Measurements from ENCODE around the gene COPZ2. TPM values are rescaled to one million over a fixed set of nuclear protein-coding genes. Genes with fewer than 3 reads are reported as not detected.
"Not testable (repeated sequence)": the region's sequence is repeated elsewhere in the genome, so short reads cannot be mapped to it uniquely, and the experiment has no call there.

The COPZ2 gene
- total RNA-seq, 1 donor from 2014 or later = 50.6 TPM

DNA sequence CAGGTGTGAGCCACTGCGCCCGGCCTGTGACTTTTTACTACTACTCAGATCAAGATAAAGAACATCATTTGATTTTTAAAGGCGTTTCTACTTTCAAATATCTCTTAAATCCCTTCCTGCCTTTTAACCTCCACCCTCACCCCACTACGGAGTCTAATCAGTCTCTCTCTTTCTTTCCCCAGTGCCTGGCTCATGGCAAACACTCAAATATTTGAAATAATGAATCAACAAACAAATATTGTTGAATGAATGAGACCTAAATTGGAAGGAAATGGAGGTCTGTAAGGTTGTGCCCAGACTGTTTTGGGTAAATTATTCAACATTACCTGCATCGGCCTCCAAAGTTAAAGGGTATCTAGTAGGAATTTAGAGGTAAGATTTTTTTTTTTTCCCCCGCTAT is 14.7 kb downstream of the COPZ2 start:
- no peak for DNase-seq
- H3K9me3 ChIP-seq (replicated peaks) = no peaks in the 10 kb centered on the region
- H3K27ac ChIP-seq (replicated peaks) = peak overlapping the region; percentile 90
- peaks cover 38% of the 10 kb centered on the region for H3K27me3 ChIP-seq (ENCODE audit: low read depth)
- H3K4me3 ChIP-seq = peak overlapping the region; percentile 67
- intact Hi-C loops (cut with micrococcal nuclease) = no loop called here
- no peaks in the 10 kb centered on the region for H3K36me3 ChIP-seq
- TF ChIP-seq, protein P1, sequence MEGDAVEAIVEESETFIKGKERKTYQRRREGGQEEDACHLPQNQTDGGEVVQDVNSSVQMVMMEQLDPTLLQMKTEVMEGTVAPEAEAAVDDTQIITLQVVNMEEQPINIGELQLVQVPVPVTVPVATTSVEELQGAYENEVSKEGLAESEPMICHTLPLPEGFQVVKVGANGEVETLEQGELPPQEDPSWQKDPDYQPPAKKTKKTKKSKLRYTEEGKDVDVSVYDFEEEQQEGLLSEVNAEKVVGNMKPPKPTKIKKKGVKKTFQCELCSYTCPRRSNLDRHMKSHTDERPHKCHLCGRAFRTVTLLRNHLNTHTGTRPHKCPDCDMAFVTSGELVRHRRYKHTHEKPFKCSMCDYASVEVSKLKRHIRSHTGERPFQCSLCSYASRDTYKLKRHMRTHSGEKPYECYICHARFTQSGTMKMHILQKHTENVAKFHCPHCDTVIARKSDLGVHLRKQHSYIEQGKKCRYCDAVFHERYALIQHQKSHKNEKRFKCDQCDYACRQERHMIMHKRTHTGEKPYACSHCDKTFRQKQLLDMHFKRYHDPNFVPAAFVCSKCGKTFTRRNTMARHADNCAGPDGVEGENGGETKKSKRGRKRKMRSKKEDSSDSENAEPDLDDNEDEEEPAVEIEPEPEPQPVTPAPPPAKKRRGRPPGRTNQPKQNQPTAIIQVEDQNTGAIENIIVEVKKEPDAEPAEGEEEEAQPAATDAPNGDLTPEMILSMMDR (IDR thresholded peaks at IDR 0.05; ENCODE audit: borderline replicate concordance) = no peak
- peaks cover 49% of the 10 kb centered on the region for H3K4me1 ChIP-seq

DNA sequence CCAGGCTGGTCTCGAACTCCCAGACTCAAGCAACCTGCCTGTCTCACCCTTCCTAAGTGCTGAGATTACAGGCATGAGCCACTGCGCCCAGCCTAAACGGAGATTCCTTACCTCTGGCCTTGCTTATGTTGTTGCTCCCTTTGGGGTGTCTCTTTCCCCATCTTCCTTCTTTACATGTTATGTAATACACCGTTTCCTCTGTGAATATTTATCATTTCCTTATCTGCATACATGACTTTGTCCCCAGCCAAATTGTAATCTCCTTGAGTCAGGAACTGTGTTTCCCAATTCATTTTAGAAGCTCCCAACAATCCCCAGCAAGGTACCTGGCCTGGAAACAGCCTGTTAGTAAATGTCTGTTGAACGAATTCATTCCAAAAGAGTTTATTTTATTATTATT is 15.7 kb downstream of the COPZ2 start:
- H3K4me1 ChIP-seq = peaks cover 39% of the 10 kb centered on the region
- no peaks in the 10 kb centered on the region for H3K36me3 ChIP-seq
- intact Hi-C loops (cut with micrococcal nuclease) = no loop called here
- H3K4me3 ChIP-seq = no peak overlapping the region
- H3K9me3 ChIP-seq (replicated peaks) = no peaks in the 10 kb centered on the region
- TF ChIP-seq, protein P1 (IDR thresholded peaks at IDR 0.05; ENCODE audit: borderline replicate concordance) = no peak
- H3K27ac ChIP-seq (replicated peaks) = no peak overlapping the region
- H3K27me3 ChIP-seq (ENCODE audit: low read depth) = peaks cover 38% of the 10 kb centered on the region
- DNase-seq = no peak

DNA sequence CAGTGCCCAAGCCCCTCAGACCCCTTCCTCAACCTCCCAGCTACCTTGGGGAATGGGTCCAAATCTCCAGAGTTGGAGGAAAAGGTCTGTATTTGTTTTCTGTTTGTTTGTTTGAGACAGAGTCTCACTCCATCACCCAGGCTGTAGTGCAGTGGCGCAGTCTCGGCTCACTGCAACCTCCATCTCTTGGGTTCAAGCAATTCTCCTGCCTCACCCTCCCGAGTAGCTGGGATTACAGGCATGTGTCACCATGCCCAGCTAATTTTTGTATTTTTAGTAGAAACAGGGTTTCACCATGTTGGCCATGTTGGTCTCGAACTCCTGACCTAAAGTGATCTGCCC is 19.8 kb downstream of the COPZ2 start:
- H3K4me3 ChIP-seq; DNase-seq; H3K27ac ChIP-seq (replicated peaks); H3K36me3 ChIP-seq; H3K4me1 ChIP-seq; H3K9me3 ChIP-seq (replicated peaks); intact Hi-C loops (cut with micrococcal nuclease): not testable (repeated sequence)
- H3K27me3 ChIP-seq (ENCODE audit: low read depth) = peaks cover 50% of the 10 kb centered on the region

DNA sequence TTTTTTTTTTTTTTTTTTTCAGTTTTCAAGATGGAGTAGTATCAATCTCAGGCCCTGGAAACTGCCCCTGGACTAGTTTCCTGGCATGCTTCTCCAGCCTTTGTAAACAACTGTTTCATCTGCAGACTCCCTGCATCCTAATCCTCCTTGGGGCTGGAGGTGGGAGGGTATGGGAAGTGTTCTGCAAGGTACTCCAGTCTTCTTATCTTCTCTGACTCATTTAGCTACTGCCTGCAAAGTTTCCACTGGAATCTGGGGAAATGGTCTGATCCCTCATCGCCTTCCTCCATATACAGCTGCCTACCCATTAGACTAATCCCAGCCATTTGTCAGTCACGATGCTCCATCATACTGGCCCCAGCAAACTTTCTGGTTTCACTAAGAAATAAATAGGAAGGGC is 21.5 kb downstream of the COPZ2 start:
- Histone ChIP-seq H3K27me3 (ENCODE audit: low read depth) (peaks cover 58% of the 10 kb centered on the region), H3K4me1 (peaks cover 15% of the 10 kb centered on the region), H3K9me3 (replicated peaks) (no peaks in the 10 kb centered on the region), H3K36me3 (no peaks in the 10 kb centered on the region), H3K4me3 (no peak overlapping the region), H3K27ac (replicated peaks) (no peak overlapping the region)
- intact Hi-C loops (cut with micrococcal nuclease) = no loop called here
- DNase-seq = no peak
- TF ChIP-seq, protein P1 (IDR thresholded peaks at IDR 0.05; ENCODE audit: borderline replicate concordance) = no peak

DNA sequence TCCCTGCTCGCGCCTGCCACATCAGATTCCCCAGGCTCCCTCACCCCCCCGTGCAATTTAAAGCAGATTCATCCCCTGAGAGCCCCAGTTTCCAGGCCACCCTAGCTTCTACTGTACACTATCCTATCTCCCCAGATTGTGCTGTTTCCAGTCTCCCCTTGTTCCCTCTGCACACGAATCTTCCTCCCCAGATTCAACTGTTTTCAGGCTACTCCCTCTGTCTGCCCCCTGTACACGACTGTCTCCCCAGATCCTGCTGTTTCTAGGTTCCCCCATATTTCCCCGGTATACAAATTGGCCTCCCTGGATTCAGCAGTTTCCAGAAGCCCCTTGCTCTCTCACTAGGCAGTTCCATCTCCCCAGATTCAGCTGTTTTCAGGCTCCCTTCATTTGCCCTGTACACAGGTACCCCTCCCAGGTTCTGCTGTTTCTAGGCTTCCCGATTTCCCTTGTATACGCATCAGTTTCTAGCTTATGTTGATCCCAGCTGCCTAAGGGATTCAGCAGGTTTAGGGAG is 22.9 kb downstream of the COPZ2 start:
- H3K27ac ChIP-seq (replicated peaks) = no peak overlapping the region
- H3K27me3 ChIP-seq (ENCODE audit: low read depth) = peaks cover 72% of the 10 kb centered on the region
- TF ChIP-seq, protein P1 (IDR thresholded peaks at IDR 0.05; ENCODE audit: borderline replicate concordance) = no peak
- peaks cover 15% of the 10 kb centered on the region for H3K4me1 ChIP-seq
- intact Hi-C loops (cut with micrococcal nuclease) = no loop called here
- H3K4me3 ChIP-seq = no peak overlapping the region
- DNase-seq = no peak
- no peaks in the 10 kb centered on the region for H3K9me3 ChIP-seq (replicated peaks)
- H3K36me3 ChIP-seq = no peaks in the 10 kb centered on the region

DNA sequence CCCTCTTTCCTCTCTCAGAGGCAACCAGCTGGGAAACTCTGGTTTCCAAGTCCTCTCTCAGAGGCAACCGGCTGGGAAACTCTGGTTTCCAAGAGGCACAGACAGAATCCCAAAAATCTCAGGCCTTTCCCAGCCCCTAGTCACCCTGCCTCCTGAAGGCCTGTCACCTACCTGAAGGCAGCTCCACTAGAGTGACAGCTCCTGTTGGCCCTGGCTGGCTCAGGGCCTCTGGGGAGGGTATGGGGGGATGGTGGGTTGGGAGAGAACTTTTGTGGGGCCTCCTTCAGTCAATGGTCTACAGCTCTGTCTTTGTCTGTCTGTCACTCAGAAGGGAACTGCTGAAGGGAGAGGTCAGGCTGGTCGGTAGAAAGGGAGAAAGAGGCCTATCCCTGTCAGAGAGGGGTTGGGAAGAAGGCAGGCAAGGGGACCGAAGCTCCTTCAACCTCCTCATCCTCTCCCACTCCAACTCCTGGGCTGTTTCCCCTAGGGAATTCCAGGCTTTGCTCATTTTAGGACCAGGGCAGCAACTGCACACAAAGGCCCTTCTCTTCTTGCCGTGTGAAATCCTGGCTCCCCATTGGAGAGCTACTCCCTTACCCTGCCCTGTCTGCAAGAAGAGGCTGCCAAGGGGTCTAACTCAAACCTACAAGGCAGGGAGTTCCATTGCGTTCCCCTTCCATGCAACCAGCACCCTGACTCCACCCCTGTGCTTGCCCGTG is 23.6 kb downstream of the COPZ2 start:
- Histone ChIP-seq H3K4me3 (no peak overlapping the region), H3K36me3 (no peaks in the 10 kb centered on the region), H3K4me1 (peaks cover 15% of the 10 kb centered on the region), H3K27ac (replicated peaks) (no peak overlapping the region), H3K27me3 (ENCODE audit: low read depth) (peaks cover 73% of the 10 kb centered on the region), H3K9me3 (replicated peaks) (no peaks in the 10 kb centered on the region)
- DNase-seq = no peak
- TF ChIP-seq, protein P1 (IDR thresholded peaks at IDR 0.05; ENCODE audit: borderline replicate concordance) = no peak
- intact Hi-C loops (cut with micrococcal nuclease) = no loop called here

All from left ventricle myocardium inferior (tissue), 1 donor.